ENCODE measurements around the gene SLC37A4.
"Not testable (repeated sequence)": the region's sequence is repeated elsewhere in the genome, so short reads cannot be mapped to it uniquely, and the experiment has no call there.

The SLC37A4 gene

GRCh38 chr11:119041821-119042514 lies 11.3 kb upstream of the SLC37A4 start:
- DNase-seq = no peak

- DNase-seq = not testable (repeated sequence)
Observed at GRCh38 chr11:119039471-119039870, 8.8 kb upstream of the SLC37A4 start.

GRCh38 chr11:119038884-119039283 lies 8.2 kb upstream of the SLC37A4 start:
- DNase-seq = no peak

- DNase-seq = no peak
Observed at GRCh38 chr11:119034813-119035212, 4.1 kb upstream of the SLC37A4 start.

- not testable (repeated sequence) for DNase-seq
Observed at GRCh38 chr11:119033421-119033820, 2.7 kb upstream of the SLC37A4 start.

GRCh38 chr11:119031912-119032280 lies 1.2 kb upstream of the SLC37A4 start:
- no peak for DNase-seq

- no peak for DNase-seq
Observed at GRCh38 chr11:119030029-119030328, 698 bp downstream of the SLC37A4 start.

GRCh38 chr11:119029340-119030028 lies 1.2 kb downstream of the SLC37A4 start:
- peak; percentile 41 to 42 for DNase-seq

- DNase-seq = no peak
Observed at GRCh38 chr11:119029069-119029339, 1.7 kb downstream of the SLC37A4 start.

- DNase-seq = no peak
Observed at GRCh38 chr11:119028346-119029068, 2.2 kb downstream of the SLC37A4 start.

- DNase-seq = no peak
Observed at GRCh38 chr11:119027561-119028345, 2.9 kb downstream of the SLC37A4 start.

- no peak for DNase-seq
Observed at GRCh38 chr11:119026970-119027369, 3.7 kb downstream of the SLC37A4 start.

- no peak for DNase-seq
Observed at GRCh38 chr11:119025978-119026766, 4.5 kb downstream of the SLC37A4 start.

GRCh38 chr11:119025541-119025940 lies 5.1 kb downstream of the SLC37A4 start:
- DNase-seq = no peak

GRCh38 chr11:119025099-119025473 lies 5.6 kb downstream of the SLC37A4 start:
- DNase-seq = no peak

- no peak for DNase-seq
Observed at GRCh38 chr11:119024430-119025098, 6.1 kb downstream of the SLC37A4 start.

GRCh38 chr11:119023741-119024140 lies 6.9 kb downstream of the SLC37A4 start:
- DNase-seq = no peak

GRCh38 chr11:119021631-119022030 lies 9.0 kb downstream of the SLC37A4 start:
- DNase-seq = no peak

GRCh38 chr11:119019996-119020395 lies 10.7 kb downstream of the SLC37A4 start:
- no peak for DNase-seq

GRCh38 chr11:119018074-119018938 lies 12.4 kb downstream of the SLC37A4 start, which contains the start of the genes RPS25 and TRAPPC4:
RPS25 (minus strand) TSS chr11:119018343; CDS start chr11:119018284, 59 bp downstream.
TRAPPC4 (plus strand) TSS chr11:119018766; CDS start chr11:119018796, 30 bp downstream.
- DNase-seq = peak; percentile 93

GRCh38 chr11:119017377-119017776 lies 13.3 kb downstream of the SLC37A4 start:
- DNase-seq = not testable (repeated sequence)
